Breast epithelium (tissue), 3 donors: ENCODE data around the gene FBXO39.

Experiments
- POLR2A ChIP-seq: fragments of 450-650 bp; IDR thresholded peaks from one replicate; pipeline ENCODE4 v1.6.1; 2016; ENCODE audit warnings: antibody characterized with exemption, mild to moderate bottlenecking, moderate library complexity
- POLR2AphosphoS5 ChIP-seq, 3 donors: sonication (generic); formaldehyde crosslinking; IDR thresholded peaks; one replicate each; pipeline ENCODE4 v1.6.1; 2017; ENCODE audit warnings: antibody characterized with exemption in 3 of 3
- TF ChIP-seq, protein P1 (sequence below), 3 donors: fragments of 450-650 bp; IDR thresholded peaks; one replicate each; pipeline ENCODE4 v1.5.1; 2016 to 2017; ENCODE audit warnings: antibody characterized with exemption in 3 of 3, mild to moderate bottlenecking in 3 of 3, moderate library complexity in 3 of 3

DNA sequence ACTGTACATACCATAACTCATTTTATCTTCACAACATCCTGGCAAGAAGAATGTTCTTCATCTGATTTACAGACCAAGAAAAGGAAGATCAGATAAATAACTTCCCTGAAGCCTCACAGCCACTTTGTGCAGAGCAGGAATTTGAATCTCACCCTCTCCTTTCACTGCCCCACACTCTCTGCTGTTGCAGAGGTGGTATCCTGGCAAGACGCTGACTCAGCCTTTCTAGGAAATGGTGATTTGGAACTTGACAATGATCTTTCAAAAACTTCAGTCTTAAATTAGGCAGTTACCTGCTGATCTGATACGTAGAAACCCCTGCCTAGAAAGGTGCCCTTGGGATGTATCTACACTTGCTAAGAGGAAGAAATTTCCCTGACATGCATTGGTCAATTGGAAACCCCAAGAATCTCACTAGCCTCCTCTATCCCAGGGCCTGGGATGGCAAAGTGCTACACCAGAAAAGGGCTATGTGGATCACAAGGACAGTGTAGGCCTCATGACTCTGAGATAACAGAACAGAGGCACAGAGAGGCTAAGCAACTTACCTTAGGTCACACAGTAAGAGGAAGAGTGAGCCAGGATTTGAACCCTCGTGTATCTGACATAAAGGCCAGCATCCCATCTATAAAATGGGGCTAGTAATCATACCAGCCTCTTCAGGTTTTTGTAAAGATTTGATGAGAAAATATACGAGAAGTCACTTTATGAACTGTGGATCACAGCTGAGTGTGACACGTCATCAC lies 17.9 kb downstream of the FBXO39 start:
- TF ChIP-seq POLR2A (no peak), POLR2AphosphoS5 (IDR thresholded peaks at IDR 0.05) (no peak)
- TF ChIP-seq, protein P1, sequence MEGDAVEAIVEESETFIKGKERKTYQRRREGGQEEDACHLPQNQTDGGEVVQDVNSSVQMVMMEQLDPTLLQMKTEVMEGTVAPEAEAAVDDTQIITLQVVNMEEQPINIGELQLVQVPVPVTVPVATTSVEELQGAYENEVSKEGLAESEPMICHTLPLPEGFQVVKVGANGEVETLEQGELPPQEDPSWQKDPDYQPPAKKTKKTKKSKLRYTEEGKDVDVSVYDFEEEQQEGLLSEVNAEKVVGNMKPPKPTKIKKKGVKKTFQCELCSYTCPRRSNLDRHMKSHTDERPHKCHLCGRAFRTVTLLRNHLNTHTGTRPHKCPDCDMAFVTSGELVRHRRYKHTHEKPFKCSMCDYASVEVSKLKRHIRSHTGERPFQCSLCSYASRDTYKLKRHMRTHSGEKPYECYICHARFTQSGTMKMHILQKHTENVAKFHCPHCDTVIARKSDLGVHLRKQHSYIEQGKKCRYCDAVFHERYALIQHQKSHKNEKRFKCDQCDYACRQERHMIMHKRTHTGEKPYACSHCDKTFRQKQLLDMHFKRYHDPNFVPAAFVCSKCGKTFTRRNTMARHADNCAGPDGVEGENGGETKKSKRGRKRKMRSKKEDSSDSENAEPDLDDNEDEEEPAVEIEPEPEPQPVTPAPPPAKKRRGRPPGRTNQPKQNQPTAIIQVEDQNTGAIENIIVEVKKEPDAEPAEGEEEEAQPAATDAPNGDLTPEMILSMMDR (IDR thresholded peaks at IDR 0.05), result no peak
